GM21423 (cell line): ENCODE results near the gene SIPA1L2.

Experiments used
- ATAC-seq: cut with Tn5 transposase; IDR thresholded peaks from one replicate; pipeline ENCODE4 v1.9.1; 2021; ENCODE audit warnings: mild to moderate bottlenecking, moderate library complexity; ENCODE audit not compliant: unreplicated experiment

Gene SIPA1L2

GRCh38 chr1:232644209-232644608 is 14.3 kb upstream of the SIPA1L2 start:
- no peak for ATAC-seq

DNA sequence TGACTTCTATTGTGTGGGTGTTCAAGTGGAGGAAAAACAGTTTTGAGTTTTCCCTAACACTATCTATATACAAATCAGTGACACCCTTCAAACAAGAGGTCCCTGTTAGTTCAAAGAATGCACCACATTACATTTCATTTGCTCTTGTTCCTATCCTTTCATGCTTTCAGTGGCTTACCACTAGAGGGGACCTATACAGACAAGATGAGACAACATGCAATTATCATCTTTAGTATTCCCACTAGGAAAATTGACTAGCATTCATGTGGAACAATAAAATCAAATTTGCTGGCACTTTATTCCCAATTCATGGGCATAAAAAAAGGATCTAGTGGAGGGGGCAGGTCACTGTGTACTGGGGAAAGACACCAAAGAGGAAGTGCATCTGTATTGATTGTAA is 13.3 kb upstream of the SIPA1L2 start:
- ATAC-seq: no peak

- ATAC-seq: no peak
Measured at GRCh38 chr1:232641507-232641906, 11.6 kb upstream of the SIPA1L2 start.

- ATAC-seq: no peak
Measured at GRCh38 chr1:232636799-232637198, 6.9 kb upstream of the SIPA1L2 start.

DNA sequence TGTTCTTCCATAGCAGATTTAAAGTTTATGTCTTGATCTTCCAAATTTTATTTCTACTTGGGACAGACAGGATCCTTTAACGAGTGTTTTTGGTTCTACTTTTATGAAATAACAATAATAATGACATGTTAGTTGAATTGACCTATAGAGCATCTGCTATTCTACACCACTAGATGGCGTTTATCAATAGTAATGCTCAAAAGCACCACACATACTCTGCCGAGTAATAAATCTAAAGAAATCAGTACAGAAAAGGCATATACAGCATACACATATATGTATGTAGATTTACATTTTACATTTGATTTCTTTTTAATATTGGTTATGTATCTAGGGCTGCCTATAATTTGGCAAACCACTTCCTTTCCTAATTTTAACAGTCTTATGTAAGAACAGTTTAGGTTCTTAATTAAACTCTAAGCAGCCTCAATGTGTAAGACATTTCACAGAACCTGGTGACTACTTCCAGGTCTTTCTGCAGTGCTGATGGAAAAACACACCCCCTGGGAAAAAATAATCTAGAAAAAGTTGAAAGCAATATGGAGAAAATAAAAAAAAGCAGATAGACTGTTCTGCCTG is 5.9 kb upstream of the SIPA1L2 start:
- peak; percentile 78 for ATAC-seq

GRCh38 chr1:232635279-232635678 is 5.3 kb upstream of the SIPA1L2 start:
- ATAC-seq: no peak

GRCh38 chr1:232634096-232634495 is 4.2 kb upstream of the SIPA1L2 start:
- no peak for ATAC-seq

GRCh38 chr1:232630894-232631195 is 912 bp upstream of the SIPA1L2 start:
- no peak for ATAC-seq

DNA sequence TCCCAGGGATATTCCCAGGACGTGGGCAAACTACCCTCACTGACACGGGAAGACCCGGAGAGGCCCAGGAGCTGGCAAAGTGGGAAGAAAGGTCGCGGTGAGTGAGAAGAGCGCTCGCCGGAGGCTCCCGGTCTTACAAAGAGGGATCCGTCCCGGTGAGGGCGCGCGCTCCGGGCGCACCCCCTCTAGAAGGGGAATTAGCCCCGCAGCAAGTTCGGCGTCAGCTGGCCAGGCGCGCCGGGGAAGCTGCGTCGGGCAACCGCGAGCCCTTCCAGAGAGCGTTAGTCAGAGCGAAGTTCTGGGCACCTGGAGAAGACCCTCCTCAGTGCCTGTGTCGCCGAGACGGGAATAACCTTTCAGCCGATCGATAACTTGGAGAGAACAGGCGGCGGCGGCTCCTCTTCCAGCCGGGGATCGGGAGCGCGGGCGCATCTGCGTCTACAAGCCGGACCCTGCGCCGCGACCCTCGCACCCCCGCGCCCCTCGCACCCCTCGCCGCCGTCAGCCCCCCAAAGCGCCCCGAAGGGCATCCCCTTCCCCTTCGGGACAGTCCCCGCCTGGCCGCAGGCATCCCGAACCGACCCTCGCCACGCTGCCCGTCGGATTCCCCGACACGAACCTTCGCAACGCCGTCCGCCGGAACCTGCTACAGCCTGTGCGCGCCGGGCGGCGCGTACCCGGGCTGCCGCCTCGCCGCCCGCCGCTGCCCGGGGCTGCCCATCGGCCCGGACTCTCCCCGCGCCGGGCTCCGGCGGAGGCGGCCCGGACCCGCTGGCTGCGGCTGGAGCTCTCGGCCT is 485 bp downstream of the SIPA1L2 start:
- peak; percentile 33 for ATAC-seq

GRCh38 chr1:232628335-232629249 is 1.3 kb downstream of the SIPA1L2 start:
- ATAC-seq: no peak

GRCh38 chr1:232627645-232628334 is 2.1 kb downstream of the SIPA1L2 start:
- no peak for ATAC-seq

DNA sequence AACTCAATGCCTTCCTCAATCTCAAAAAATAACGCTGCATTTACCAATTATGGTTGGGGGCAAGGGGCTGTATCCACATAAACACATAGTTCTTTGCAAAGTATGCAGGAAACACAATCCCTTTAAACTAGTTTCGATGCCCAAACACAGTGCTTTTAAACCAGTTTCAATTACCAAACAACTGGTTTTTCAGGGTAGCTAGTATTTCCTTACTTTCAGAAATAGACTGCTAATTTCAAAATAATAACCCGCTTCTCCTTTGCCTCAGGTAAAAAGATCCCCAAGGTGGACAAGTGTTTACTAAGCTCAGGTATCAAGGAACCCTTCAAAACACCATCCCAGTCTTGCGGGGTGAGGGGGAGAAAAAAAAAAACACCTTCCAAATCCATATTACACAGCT is 2.8 kb downstream of the SIPA1L2 start:
- ATAC-seq: no peak

DNA sequence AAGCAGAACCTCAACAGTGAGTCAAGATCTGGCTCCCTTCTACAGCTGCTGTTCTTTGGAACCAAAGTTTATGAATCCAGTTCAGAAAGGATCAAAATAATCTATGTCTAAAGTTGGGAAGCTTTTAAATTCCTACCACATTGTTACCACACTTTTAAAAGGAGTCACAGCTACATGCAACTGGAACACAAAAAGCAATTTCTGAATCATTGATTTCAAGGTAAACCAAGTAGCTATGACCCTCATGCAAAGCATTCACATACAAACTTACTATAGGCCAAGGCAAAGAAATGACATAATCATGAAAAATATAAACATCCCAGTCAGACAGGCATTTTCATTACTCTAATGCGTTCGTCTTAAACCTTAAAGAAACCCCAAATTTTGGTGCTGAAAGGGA is 3.5 kb downstream of the SIPA1L2 start:
- ATAC-seq: no peak

GRCh38 chr1:232625319-232625868 is 4.5 kb downstream of the SIPA1L2 start:
- no peak for ATAC-seq

DNA sequence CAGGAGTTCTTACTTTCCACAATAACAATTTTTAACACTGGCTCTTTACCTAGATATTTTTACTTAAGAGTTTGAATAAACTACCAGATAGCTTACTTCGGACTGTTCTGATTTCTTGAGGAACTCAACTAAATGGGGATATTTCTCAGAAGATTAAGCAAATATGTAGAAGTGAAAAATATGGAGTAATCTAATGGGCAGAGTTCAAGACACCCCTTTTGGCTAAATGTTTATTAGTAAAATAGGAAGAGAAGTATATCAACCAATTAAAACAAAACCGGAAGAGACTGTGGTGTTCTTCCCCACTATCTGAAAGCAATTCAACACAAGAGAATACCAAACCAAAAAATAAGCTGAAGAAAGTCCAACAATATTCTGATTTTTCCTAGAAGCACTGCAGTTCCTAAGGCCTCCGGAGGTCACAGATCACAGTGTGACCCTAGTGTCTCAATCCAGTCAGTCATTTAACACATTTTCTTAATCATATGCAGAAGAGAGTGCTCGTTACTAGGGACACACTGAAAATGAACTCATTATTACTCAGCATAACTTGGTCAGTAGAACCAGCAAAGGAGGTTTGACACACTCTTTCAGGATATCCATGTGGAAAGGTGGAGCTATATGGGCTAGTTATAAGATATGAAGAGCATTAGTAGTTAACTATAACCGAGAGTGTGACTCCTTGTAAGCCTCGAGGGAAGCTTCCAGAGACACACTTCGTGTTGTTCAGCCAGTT is 5.2 kb downstream of the SIPA1L2 start:
- ATAC-seq: no peak

GRCh38 chr1:232622981-232623380 is 7.0 kb downstream of the SIPA1L2 start:
- ATAC-seq: no peak

DNA sequence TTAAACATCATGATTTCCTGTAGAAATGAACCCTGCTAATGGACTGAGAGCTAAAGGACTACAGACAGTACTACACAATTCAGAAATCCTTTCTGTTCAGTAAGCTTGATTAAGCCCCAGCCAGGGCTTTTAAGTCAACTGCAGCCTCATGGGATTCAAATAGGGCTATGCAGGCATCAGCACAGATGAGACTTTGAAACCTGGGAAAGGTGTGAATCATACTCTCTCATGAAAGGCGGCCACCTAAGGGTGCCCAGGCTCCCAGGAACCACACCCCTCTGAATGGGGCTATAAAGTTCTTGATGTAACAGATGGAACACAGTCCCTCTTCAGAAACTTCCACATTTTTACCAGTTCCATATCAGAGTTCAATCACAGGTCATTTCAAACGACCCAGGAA is 7.6 kb downstream of the SIPA1L2 start:
- no peak for ATAC-seq

GRCh38 chr1:232621050-232621449 is 8.9 kb downstream of the SIPA1L2 start:
- ATAC-seq: no peak

DNA sequence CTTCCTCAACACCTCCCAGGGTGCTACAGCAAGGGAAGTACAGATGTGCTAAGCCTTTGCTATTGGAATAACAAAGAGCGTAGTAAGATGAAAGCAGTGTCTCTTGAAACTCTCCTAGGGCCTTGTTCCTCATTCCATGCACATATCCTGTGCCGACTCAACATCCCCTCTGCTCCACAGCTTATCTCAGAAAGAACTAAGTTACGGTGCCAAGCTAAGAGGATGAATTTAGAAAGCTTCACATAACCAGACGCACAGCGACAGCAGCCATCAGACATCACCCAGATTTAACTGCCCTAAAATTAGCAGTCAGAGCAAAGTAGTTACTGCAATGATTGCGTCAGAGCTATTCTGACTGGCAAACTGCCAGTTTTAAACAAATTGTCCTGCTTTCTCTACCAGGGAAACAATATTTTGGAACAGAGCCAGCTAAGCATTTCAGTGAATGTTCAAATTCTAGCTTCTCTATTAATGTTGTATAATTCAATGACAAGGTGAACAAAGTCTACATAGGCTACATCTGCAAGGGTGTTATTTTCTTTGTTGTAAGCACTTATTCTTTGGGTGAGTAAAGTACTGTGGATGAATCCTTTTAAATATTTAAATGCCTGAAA is 9.5 kb downstream of the SIPA1L2 start:
- no peak for ATAC-seq

GRCh38 chr1:232617237-232617636 is 12.7 kb downstream of the SIPA1L2 start:
- no peak for ATAC-seq
